HepG2 (cell line): Measurements from ENCODE around the gene AATF. TPM values are rescaled to one million over a fixed set of nuclear protein-coding genes. Genes with fewer than 3 reads are reported as not detected.

ENCODE experiments used
- ATAC-seq: fragments of 200-7000 bp; cut with Tn5 transposase; 3 replicates; pipeline ENCODE4 v1.9.1; 2020; ENCODE audit warnings: mild to moderate bottlenecking, moderate library complexity
- BruUV-seq: library from RNA; stranded (reverse); fragments of 400-500 nt; replicated peaks from 2 replicates; lab custom pipeline; 2021; lab: Mats Ljungman, UMichigan
- CTCF ChIA-PET: fragments of 300-600 bp; formaldehyde crosslinking; extraction: SDS; loops from one replicate; lab custom pipeline; 2021; ENCODE audit warnings: low total read pairs, inconsistent platforms, low intra/inter-chr PET ratio; lab: Yijun Ruan, JAX
- POLR2A ChIA-PET: fragments of 350-600 bp; sonication (Branson Sonifier 250); formaldehyde crosslinking; loops from one replicate; lab custom pipeline; 2020; ENCODE audit warnings: antibody characterized with exemption, inconsistent platforms; lab: Yijun Ruan, JAX
- DNase-seq: peaks from one replicate; pipeline ENCODE4 v3.0.0-alpha.2; 2015; ENCODE audit warnings: low spot score
- FAIRE-seq: peaks from 3 replicates; lab custom pipeline; 2011; peaks lifted over from hg19 to GRCh38; lab: Jason Lieb, UNC
- H2AFZ ChIP-seq: one replicate; pipeline ENCODE4 v1.6.1; 2011; ENCODE audit warnings: low read length, inconsistent platforms
- H3K27ac ChIP-seq: fragments of 300-600 bp; 3 replicates; pipeline ENCODE4 v1.8.0; 2011; ENCODE audit warnings: mixed run types, mild to moderate bottlenecking, mixed read lengths, low read length, inconsistent platforms; ENCODE audit not compliant: insufficient read depth; ENCODE audit errors: extremely low read length
- H3K27me3 ChIP-seq, 2 experiments: fragments of 200-600 bp in 1 of 2; 2 replicates in 1 of 2; 3 replicates in 1 of 2; pipeline versions ENCODE4 v1.6.0 to v1.8.0; 2011; ENCODE audit warnings: low read length in 2 of 2, mild to moderate bottlenecking in 2 of 2, moderate library complexity in 2 of 2, inconsistent platforms in 1 of 2; ENCODE audit not compliant: insufficient read depth in 2 of 2, control insufficient read depth in 1 of 2
- H3K36me3 ChIP-seq, 2 experiments: fragments of 200-600 bp in 1 of 2; replicated peaks in 1 of 2; 2 replicates in 1 of 2; 3 replicates in 1 of 2; pipeline versions ENCODE4 v1.5.1 to v1.8.0; 2011; ENCODE audit warnings: low read length in 2 of 2, inconsistent platforms in 1 of 2; ENCODE audit not compliant: insufficient read depth in 2 of 2, control insufficient read depth in 1 of 2
- H3K4me1 ChIP-seq: 2 replicates; pipeline ENCODE4 v1.5.1; 2012; ENCODE audit warnings: low read length, inconsistent platforms; ENCODE audit not compliant: insufficient read depth
- H3K4me2 ChIP-seq: 2 replicates; pipeline ENCODE4 v1.6.0; 2011; ENCODE audit warnings: low read depth, low read length, inconsistent platforms
- H3K4me3 ChIP-seq, 3 experiments: fragments of 200-600 bp in 1 of 3; sonication (generic), shearing (Covaris generic) in 1 of 3; replicated peaks in 1 of 3; 2 replicates each; pipeline ENCODE4 v1.5.1; 2011 to 2016; ENCODE audit warnings: low read length in 3 of 3, inconsistent platforms in 2 of 3, low read depth in 2 of 3, mild to moderate bottlenecking in 2 of 3, control low read depth in 1 of 3, mixed read lengths in 1 of 3; ENCODE audit not compliant: insufficient read depth in 1 of 3
- H3K79me2 ChIP-seq: one replicate; pipeline ENCODE4 v1.6.1; 2011; ENCODE audit warnings: low read length, inconsistent platforms; ENCODE audit not compliant: insufficient read depth
- H3K9ac ChIP-seq: 2 replicates; pipeline ENCODE4 v1.6.0; 2011; ENCODE audit warnings: mild to moderate bottlenecking, low read depth, low read length, inconsistent platforms; ENCODE audit not compliant: insufficient read depth
- H3K9me3 ChIP-seq: 2 replicates; pipeline ENCODE4 v1.5.1; 2012; ENCODE audit warnings: mild to moderate bottlenecking, low read length
- H4K20me1 ChIP-seq: 2 replicates; pipeline ENCODE4 v1.6.0; 2011; ENCODE audit warnings: inconsistent platforms, mild to moderate bottlenecking, low read length, moderate library complexity; ENCODE audit not compliant: insufficient read depth
- MED1 ChIP-seq: sonication (generic); formaldehyde crosslinking; IDR thresholded peaks from 2 replicates; pipeline ENCODE4 v1.4.0; 2020; ENCODE audit warnings: missing genetic modification reagents
- MIER3 ChIP-seq: IDR thresholded peaks from 2 replicates; pipeline ENCODE4 v1.6.1; 2016; ENCODE audit warnings: missing compliant biosample characterization, borderline replicate concordance
- NONO ChIP-seq, 2 experiments: fragments of 450-650 bp in 1 of 2; sonication (generic) in 1 of 2; formaldehyde crosslinking in 1 of 2; IDR thresholded peaks in 1 of 2; conservative IDR thresholded peaks in 1 of 2; 2 replicates each; pipeline versions ENCODE4 v1.6.1 to v1.8.0; 2017 to 2022; ENCODE audit warnings: mild to moderate bottlenecking in 1 of 2, missing genetic modification reagents in 1 of 2, moderate library complexity in 1 of 2
- PAX8 ChIP-seq: sonication (generic); formaldehyde crosslinking; IDR thresholded peaks from 2 replicates; pipeline ENCODE4 v1.8.0; 2022; ENCODE audit warnings: mild to moderate bottlenecking, missing genetic modification reagents, borderline replicate concordance
- REPIN1 ChIP-seq: sonication (generic); formaldehyde crosslinking; IDR thresholded peaks from 2 replicates; pipeline ENCODE4 v1.8.0; 2022; ENCODE audit warnings: missing genetic modification reagents, low read depth, mild to moderate bottlenecking, borderline replicate concordance
- ZFP41 ChIP-seq: sonication (generic); formaldehyde crosslinking; IDR thresholded peaks from 2 replicates; pipeline ENCODE4 v1.4.0; 2020; ENCODE audit warnings: mild to moderate bottlenecking, missing genetic modification reagents, borderline replicate concordance
- ZNF10 ChIP-seq: sonication (generic); formaldehyde crosslinking; IDR thresholded peaks from 2 replicates; pipeline ENCODE4 v1.4.0; 2020; ENCODE audit warnings: mild to moderate bottlenecking, low read depth, missing genetic modification reagents, borderline replicate concordance
- ZNF253 ChIP-seq: sonication (generic); formaldehyde crosslinking; IDR thresholded peaks from 2 replicates; pipeline ENCODE4 v1.8.0; 2022; ENCODE audit warnings: mild to moderate bottlenecking, missing genetic modification reagents, borderline replicate concordance
- ZNF557 ChIP-seq: sonication (generic); formaldehyde crosslinking; IDR thresholded peaks from 2 replicates; pipeline ENCODE4 v1.4.0; 2020; ENCODE audit warnings: missing genetic modification reagents
- ZNF614 ChIP-seq: IDR thresholded peaks from 2 replicates; pipeline ENCODE4 v1.6.1; 2018; ENCODE audit warnings: missing biosample characterization, missing genetic modification reagents, inconsistent platforms, borderline replicate concordance
- ZNF670 ChIP-seq: sonication (generic); formaldehyde crosslinking; IDR thresholded peaks from 2 replicates; pipeline ENCODE4 v1.8.0; 2022; ENCODE audit warnings: mild to moderate bottlenecking, missing genetic modification reagents, borderline replicate concordance
- ZNF761 ChIP-seq: sonication (generic); formaldehyde crosslinking; conservative IDR thresholded peaks from 2 replicates; pipeline ENCODE4 v1.4.0; 2020; ENCODE audit warnings: mild to moderate bottlenecking, missing genetic modification reagents
- WGBS: methylation state at CpG from one replicate; pipeline ENCODE4 v1.1.6; 2017; ENCODE audit warnings: low lambda C conversion rate; 5-methylcytosine and 5-hydroxymethylcytosine counted together
- in situ Hi-C: cut with HindIII; loops from 2 replicates; pipeline ENCODE4 v1.10.0; 2017; ENCODE audit warnings: low pct_unique_long_range_greater_than_20kb; ENCODE audit not compliant: extremely low pct_ligation_motif_present
- intact Hi-C: fragments of 100-400 bp; cut with micrococcal nuclease; formaldehyde crosslinking; loops from one replicate; pipeline ENCODE4 v1.10.0; 2022; ENCODE audit not compliant: unreplicated experiment
- polyA plus RNA-seq, 8 experiments: library from polyadenylated mRNA; depleted of rRNA in 3 of 8; stranded (reverse) in 7 of 8; unstranded in 1 of 8; fragments of >200 nt; fragmentation: Illumina TruSeq in 4 of 8; extraction: Trizol in 4 of 8; gene quantifications; 2 replicates each; pipeline versions ENCODE4 v1.2.1 to v1.2.3, GENCODE V29; 2011 to 2016; ENCODE audit warnings: low read depth in 4 of 8, missing spikeins in 1 of 8, mixed read lengths in 1 of 8; ENCODE audit not compliant: insufficient read depth in 1 of 8
- total RNA-seq, 5 experiments: library from RNA; depleted of rRNA; stranded (reverse); fragments of >200 nt; fragmentation: Illumina TruSeq; extraction: Trizol; gene quantifications; 2 replicates each; pipeline ENCODE4 v1.2.3, GENCODE V29; 2016; ENCODE audit warnings: low read depth in 1 of 5
- TF ChIP-seq, protein P1 (sequence below): sonication (generic); formaldehyde crosslinking; IDR thresholded peaks from 2 replicates; pipeline ENCODE4 v1.4.0; 2020; ENCODE audit warnings: mild to moderate bottlenecking, missing genetic modification reagents
- TF ChIP-seq, protein P2 (sequence below): sonication (generic); formaldehyde crosslinking; IDR thresholded peaks from 2 replicates; pipeline ENCODE4 v1.5.0; 2020; ENCODE audit warnings: mild to moderate bottlenecking, missing genetic modification reagents, borderline replicate concordance
- TF ChIP-seq, protein P3 (sequence below): sonication (generic); formaldehyde crosslinking; IDR thresholded peaks from 2 replicates; pipeline ENCODE4 v1.4.0; 2020; ENCODE audit warnings: mild to moderate bottlenecking, missing genetic modification reagents, borderline replicate concordance

Gene AATF
- total and polyA plus RNA-seq, 2 of the 13 experiments (the other 11 are each of a cell fraction or from before 2014, with no cell fraction given) = 9.1 to 53.3 TPM

DNA sequence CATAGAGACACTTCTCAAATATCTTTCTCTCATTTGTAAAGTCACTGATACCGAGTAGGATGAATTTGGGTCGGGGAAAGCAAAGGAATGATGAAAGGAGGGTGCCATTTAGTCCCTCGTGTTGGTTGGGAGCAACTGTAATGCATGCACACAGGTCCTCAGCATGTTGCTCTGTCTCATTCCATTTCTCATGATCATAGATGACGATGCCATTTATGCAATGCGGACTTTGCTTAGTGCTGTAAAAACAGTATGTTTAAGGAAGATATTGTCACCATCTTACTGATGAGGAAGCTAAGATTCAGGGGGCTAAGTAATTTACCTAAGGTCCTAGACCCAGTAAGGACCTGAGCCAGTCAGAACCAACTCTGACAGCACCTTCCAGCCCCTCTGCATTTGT lies 100.1 kb downstream of the AATF start (continued):
- TF ChIP-seq, protein P1, sequence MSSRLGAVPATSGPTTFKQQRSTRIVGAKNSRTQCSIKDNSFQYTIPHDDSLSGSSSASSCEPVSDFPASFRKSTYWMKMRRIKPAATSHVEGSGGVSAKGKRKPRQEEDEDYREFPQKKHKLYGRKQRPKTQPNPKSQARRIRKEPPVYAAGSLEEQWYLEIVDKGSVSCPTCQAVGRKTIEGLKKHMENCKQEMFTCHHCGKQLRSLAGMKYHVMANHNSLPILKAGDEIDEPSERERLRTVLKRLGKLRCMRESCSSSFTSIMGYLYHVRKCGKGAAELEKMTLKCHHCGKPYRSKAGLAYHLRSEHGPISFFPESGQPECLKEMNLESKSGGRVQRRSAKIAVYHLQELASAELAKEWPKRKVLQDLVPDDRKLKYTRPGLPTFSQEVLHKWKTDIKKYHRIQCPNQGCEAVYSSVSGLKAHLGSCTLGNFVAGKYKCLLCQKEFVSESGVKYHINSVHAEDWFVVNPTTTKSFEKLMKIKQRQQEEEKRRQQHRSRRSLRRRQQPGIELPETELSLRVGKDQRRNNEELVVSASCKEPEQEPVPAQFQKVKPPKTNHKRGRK (CRISPR knock-in tag) = no peak
- TF ChIP-seq PAX8 (CRISPR knock-in tag) (no peak), ZNF761 (no peak), NONO (IDR thresholded peaks at IDR 0.05) (no peak), NONO (CRISPR knock-in tag; conservative IDR thresholded peaks at IDR 0.05) (no peak), ZNF253 (CRISPR knock-in tag) (no peak), MED1 (CRISPR knock-in tag) (no peak), ZNF614 (CRISPR knock-in tag) (no peak), ZFP41 (CRISPR knock-in tag) (no peak)

DNA sequence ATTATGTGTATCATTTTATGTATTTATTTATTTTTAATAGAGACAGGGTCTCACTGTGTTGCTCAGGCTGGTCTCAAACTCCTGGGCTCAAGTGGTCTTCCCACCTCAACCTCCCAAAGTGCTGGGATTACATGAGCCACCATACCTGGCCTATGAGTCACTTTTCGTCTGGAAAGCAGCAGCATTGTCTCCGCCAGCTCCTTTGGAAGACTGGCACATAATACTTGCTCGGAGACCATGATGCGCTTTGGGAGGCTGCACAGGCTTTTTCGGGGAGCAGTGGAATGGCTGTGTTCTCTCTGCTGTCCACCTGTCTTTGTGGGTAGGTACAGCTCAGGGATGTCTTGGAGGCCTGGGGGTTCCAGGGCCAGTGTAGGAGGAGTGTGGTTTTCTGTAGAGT lies 102.2 kb downstream of the AATF start:
- no peak for ATAC-seq
- in situ Hi-C loops (no loop called here), intact Hi-C loops (no loop called here)
- Histone ChIP-seq H3K9me3 (no peaks in the 10 kb centered on the region), H3K27me3 (no peaks in the 10 kb centered on the region), H3K27ac (no peak overlapping the region), H2AFZ (no peak overlapping the region), H3K4me2 (no peak overlapping the region), H3K79me2 (no peaks in the 10 kb centered on the region), H4K20me1 (no peaks in the 10 kb centered on the region), H3K36me3 (peaks cover 5 to 28% of the 10 kb centered on the region in 2 experiments; a peak in 3 of 5 replicates), H3K9ac (no peak overlapping the region), H3K4me3 (no peak overlapping the region), H3K4me1 (peaks cover 19% of the 10 kb centered on the region)
- FAIRE-seq = no peak
- WGBS = 98% methylated on average over 4 of the region's 5 CpGs
- ChIA-PET CTCF (no interaction called here), POLR2A (no interaction called here)
- no TSS peak for BruUV-seq
- DNase-seq = no peak
- TF ChIP-seq ZNF557 (CRISPR knock-in tag) (no peak), MIER3 (no peak), ZNF670 (no peak), ZNF10 (CRISPR knock-in tag) (no peak), REPIN1 (no peak)
- TF ChIP-seq, protein P2, sequence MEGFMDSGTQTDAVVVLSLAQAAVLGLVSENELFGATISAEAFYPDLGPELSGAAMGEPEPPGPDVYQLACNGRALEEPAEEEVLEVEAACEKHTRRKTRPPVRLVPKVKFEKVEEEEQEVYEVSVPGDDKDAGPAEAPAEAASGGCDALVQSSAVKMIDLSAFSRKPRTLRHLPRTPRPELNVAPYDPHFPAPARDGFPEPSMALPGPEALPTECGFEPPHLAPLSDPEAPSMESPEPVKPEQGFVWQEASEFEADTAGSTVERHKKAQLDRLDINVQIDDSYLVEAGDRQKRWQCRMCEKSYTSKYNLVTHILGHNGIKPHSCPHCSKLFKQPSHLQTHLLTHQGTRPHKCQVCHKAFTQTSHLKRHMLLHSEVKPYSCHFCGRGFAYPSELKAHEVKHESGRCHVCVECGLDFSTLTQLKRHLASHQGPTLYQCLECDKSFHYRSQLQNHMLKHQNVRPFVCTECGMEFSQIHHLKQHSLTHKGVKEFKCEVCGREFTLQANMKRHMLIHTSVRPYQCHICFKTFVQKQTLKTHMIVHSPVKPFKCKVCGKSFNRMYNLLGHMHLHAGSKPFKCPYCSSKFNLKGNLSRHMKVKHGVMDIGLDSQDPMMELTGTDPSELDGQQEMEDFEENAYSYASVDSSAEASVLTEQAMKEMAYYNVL = no peak
- TF ChIP-seq, protein P3, sequence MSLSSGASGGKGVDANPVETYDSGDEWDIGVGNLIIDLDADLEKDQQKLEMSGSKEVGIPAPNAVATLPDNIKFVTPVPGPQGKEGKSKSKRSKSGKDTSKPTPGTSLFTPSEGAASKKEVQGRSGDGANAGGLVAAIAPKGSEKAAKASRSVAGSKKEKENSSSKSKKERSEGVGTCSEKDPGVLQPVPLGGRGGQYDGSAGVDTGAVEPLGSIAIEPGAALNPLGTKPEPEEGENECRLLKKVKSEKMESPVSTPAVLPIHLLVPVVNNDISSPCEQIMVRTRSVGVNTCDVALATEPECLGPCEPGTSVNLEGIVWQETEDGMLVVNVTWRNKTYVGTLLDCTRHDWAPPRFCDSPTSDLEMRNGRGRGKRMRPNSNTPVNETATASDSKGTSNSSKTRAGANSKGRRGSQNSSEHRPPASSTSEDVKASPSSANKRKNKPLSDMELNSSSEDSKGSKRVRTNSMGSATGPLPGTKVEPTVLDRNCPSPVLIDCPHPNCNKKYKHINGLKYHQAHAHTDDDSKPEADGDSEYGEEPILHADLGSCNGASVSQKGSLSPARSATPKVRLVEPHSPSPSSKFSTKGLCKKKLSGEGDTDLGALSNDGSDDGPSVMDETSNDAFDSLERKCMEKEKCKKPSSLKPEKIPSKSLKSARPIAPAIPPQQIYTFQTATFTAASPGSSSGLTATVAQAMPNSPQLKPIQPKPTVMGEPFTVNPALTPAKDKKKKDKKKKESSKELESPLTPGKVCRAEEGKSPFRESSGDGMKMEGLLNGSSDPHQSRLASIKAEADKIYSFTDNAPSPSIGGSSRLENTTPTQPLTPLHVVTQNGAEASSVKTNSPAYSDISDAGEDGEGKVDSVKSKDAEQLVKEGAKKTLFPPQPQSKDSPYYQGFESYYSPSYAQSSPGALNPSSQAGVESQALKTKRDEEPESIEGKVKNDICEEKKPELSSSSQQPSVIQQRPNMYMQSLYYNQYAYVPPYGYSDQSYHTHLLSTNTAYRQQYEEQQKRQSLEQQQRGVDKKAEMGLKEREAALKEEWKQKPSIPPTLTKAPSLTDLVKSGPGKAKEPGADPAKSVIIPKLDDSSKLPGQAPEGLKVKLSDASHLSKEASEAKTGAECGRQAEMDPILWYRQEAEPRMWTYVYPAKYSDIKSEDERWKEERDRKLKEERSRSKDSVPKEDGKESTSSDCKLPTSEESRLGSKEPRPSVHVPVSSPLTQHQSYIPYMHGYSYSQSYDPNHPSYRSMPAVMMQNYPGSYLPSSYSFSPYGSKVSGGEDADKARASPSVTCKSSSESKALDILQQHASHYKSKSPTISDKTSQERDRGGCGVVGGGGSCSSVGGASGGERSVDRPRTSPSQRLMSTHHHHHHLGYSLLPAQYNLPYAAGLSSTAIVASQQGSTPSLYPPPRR (CRISPR knock-in tag) = no peak
